ENCODE results near the gene CKS1B.
"Not testable (repeated sequence)": the region's sequence is repeated elsewhere in the genome, so short reads cannot be mapped to it uniquely, and the experiment has no call there.

CKS1B gene

DNA sequence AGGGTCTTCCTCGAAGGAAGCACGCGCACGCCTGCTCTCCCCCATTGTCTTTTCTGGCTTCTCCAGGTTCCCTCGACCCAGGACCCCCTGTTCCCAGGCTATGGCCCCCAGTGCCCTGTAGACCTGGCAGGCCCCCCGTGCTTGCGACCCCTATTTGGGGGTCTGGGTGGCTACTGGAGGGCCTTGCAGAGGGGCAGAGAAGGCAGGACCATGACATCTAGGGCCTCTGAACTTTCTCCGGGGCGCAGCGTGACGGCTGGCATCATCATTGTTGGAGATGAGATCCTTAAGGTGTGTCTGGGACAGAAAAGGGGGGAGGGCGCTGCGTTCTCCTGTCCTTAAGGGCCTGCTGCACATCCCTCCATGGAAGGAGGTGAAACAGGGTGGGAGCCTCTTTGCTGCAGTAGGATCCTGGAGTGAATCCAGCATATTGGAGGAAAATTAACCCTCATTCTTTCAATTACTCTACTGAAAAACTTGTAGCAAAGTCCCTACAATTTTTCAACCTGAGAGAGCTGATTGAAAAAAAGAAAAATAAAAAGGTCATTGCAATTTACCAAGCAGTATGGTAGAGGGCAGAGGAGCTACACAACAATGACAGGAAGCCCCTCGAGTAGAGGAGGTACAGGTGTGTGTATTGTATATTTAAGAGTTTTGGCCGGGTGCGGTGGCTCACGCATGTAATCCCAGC, 9.4 kb downstream of the CKS1B start:
- no peak for DNase-seq

DNA sequence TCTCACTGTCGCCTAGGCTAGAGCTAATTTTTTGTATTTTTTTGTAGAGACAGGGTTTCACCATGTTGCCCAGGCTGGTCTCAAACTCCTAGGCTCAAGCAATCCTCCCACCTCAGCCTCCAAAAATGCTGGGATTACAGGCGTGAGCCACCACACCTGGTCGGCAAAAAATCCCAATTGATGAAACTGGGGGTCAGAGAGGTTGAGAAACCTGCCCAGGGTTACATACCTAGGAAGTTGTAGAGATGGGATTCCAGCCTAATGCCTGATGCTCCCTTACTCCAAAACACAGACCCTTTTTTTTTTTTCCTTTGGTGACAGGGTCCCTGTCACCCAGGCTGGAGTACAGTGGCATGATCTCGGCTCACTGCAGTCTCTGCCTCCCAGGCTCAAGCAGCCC, 12.3 kb downstream of the CKS1B start:
- DNase-seq, result not testable (repeated sequence)

DNA sequence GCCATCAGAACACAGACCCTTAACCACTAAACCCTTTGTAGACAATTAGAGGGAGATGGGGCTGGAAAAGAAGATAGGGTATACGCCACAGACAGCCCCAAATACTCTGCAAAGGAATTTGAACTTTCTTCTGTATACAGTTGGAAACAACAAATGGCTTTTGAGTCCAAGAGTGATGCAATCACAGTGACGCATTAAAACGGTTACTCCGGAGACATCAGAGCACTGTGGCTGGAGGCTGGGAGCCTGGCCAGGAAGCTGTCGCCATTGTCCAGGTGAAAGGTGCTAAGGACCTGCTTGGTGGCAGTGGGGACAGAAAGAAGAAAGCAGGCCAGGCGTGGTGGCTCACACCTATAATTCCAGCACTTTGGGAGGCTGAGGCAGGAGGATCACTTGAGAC, 12.8 kb downstream of the CKS1B start:
- no peak for DNase-seq

DNA sequence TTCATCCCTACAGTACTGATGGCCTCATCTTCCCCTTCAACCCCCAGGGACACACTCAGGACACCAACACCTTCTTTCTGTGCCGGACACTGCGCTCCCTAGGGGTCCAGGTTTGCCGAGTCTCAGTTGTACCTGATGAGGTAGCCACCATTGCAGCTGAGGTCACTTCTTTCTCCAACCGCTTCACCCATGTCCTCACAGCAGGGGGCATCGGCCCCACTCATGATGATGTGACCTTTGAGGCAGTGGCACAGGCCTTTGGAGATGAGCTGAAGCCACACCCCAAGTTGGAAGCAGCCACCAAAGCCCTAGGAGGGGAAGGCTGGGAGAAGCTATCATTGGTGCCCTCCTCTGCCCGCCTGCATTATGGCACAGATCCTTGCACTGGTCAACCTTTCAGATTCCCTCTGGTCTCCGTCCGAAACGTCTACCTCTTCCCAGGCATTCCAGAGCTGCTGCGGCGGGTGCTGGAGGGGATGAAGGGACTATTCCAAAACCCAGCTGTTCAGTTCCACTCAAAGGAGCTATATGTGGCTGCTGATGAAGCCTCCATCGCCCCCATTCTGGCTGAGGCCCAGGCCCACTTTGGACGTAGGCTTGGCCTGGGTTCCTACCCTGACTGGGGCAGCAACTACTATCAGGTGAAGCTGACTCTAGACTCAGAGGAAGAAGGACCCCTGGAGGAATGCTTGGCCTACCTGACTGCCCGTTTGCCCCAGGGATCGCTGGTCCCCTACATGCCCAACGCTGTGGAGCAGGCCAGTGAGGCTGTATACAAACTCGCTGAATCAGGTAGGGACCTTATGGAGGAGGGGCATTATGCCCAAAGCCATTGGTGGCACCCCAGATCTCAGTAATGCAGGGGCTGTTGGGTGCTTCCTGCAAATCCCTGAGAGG, 13.8 kb downstream of the CKS1B start:
- no peak for DNase-seq

DNA sequence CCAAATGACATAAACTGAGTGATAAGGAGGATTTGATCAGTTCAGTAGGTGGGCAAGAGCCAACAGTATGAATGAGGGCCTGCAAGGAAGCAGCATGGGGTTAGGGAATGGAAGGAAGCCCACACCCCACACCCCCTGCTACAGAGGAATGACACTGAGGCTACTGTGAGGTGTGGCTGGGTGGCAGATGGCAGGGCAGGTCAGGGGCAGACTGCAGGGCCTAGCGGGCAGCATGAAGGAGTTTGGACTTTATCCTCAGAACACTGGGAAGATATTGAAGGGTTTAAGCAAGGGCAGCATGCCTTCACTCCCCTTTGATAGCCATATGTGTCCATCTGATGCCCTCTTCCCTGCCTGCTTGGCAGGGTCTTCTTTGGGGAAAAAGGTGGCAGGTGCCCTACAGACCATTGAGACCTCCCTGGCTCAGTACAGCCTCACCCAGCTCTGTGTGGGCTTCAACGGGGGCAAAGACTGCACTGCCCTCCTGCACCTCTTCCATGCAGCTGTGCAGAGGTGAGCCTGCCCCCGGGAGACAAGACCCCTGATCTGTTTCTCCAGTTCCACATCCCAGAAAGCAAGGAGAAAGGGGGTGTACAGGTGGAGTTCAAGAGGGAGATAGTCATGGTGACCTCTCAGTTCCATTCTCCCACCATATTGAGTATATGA, 14.8 kb downstream of the CKS1B start:
- DNase-seq, result no peak

DNA sequence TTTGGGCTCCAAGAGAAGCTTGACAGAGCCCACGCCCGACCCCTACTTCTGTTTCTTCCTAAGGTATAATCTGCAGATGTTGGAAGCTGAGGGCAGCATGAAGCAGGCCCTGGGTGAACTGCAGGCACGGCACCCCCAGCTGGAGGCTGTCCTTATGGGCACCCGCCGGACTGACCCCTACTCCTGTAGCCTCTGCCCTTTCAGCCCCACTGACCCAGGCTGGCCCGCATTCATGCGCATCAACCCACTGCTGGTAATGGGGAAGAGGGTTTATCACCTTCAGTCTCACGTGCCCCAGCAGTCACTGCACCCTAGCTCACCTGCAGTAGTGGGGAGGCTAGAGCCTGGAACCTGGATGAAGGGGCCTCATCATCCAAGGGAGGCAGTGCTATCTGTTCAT, 15.8 kb downstream of the CKS1B start:
- no peak for DNase-seq

DNA sequence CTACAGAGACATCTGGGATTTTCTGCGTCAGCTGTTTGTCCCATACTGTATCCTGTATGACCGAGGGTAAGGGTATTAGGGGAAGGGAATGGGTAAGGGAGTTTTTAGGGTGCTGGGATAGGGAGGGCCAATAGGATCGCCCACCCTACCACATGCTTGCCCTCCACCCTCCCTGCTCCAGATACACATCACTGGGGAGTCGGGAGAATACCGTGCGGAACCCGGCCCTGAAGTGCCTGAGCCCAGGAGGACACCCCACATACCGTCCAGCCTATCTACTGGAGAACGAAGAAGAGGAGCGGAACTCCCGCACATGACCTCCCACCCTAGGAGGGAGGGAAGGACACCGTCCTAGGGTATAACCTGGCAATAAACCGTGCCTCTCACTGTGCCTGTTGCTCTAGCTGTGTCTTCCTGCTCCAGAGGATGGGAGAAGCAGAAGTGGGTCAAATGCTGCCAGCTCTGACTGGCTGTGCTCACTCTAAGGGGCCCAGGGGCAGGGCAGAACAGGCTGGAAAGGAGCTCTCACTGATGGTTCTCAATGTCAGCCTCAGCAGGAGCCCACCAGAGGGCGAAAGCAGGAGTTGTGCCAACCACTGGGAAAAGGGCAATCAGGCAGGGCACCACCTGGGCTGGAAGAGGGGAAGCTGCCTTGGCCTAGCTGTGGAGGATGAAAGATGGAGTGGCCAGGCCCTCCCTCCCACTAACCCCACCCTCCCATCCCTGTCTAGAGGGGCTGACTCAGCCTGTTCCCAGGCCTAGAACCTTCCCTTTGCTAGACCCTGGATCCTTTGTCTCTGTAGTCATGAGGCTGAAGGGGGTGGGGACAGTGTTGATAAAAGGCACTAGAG, 18.5 kb downstream of the CKS1B start:
- no peak for DNase-seq

DNA sequence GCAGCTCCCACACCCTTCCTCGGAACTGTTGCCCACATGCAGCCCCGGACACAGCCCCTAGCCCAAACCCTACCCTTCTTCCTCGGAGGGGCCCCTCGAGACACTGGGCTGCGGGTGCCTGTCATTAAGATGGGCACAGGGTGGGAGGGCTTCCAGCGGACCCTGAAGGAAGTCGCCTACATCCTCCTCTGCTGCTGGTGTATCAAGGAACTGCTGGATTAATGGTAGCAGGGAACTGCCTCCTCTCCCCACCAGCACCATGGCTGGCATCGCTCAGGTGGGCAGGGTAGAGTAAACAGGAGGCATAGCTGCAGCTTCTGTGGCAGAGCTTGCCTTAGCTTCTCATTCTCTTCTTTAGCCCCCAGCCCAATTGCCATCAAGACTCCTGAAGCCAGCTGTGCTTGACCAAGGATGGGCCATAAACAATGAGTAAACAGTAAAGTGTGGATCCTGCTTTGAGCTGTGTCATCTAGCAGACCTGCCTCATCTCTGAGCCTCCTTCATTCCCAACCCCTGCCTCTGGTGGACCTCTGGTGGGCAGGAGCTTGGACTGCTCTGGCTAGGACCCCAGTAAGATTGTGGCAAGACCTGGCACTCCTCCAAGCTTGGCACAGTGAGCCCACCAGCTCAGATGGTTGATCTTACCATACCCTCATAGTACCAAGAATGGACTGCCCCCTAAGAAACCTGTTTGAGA, 19.2 kb downstream of the CKS1B start, which contains the start of gene LENEP:
Gene LENEP (plus strand): TSS at position 15 of the 697 bp plus-strand sequence. CDS start 22 bp downstream, at position 37.
- DNase-seq, result no peak

DNA sequence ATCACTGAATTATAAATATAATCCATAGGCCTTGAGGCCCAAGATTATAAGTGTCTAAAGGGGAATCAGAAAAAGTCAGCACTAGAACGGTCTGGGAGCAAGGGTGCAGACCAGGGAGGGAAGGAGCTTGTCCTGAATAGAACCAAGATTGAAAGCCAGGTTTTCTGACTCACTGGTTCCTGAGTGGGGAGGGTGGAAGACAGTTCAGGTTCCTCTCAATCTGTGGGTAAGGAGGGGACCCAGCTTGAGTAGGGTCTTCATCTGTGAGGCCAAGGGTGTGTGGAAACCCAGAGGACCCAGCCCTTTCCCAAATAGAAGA, 19.7 kb downstream of the CKS1B start:
- DNase-seq, result no peak

DNA sequence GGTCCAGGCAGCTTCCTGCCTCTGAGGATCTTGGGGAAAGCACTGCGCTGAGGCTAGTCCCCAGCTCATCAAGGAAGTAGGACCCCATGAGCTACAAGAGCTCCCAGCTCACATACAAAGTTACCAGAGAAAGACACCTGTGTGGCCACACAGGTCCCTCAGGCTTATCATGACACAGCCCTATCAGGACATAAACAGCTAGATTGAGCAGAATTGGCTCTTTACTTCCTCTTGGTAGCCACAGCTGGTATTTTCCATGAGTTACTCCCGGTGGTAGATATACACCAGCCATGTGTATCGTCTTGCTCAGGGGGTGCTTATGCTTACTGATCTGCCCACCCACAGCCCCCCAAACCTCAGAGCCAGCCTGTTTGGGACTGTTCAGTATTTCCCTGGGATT, 20.1 kb downstream of the CKS1B start:
- no peak for DNase-seq

DNA sequence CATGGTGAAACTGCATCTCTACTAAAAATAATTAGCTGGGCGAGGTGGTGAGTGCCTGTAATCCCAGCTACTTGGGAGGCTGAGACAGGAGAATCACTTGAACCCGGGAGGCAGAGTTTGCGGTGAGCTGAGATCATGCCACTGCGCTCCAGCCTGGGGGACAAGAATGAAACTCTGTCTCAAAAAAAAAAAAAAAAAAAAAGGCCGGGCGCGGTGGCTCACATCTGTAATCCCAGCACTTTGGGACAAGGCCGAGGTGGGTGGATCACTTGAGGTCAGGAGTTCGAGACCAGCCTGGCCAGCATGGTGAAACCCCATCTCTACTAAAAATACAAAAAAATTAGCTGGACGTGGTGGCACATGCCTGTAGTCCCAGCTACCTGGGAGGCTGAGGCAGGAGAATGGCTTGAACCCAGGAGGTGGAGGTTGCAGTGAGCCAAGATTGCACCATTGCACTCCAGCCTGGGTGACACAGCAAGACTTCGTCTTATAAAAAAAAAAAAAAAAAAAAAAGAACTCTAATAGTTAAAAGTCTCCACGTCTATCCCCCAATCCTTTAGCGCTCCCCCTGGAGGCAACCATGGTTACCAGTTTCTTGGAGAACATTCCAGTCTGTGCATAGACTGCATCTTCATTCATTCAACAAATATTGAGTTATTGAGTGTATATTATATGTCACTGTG, 21.0 kb downstream of the CKS1B start:
- peak in 4 of 51 donors; percentile 19 to 35 (median 25) for DNase-seq

DNA sequence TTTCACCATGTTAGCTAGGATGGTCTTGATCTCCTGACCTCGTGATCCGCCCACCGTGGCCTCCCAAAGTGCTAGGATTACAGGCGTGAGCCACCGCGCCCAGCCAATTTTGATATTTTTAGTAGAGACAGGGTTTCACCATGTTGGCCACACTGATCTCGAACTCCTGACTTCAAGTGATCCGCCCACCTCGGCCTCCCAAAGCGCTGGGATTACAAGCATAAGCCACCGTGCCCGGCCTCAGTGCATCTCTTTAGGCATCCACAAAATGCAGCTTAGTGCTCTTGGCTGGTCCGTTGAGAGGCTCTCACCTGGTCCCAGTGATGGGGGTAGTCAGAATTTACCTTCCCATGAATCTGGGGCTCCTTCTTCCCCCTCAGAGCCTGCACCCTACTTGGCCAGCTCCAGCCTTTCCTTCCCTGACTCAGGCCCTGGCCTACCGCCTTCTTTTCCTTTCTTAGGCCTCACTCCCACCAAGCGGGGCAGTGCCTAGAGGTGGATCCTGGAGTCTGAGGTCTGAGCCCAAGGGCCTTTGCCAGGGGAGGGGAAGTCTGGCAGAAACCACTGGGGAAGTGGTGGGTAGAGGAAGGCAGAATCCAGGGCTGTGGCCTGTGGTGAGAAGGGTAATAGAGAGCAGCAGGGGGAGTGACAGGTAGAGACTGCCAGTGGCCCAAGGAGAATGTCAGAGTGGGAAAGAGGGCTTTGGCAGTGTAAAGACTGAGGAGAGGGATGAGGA, 22.7 kb downstream of the CKS1B start:
- no peak for DNase-seq

DNA sequence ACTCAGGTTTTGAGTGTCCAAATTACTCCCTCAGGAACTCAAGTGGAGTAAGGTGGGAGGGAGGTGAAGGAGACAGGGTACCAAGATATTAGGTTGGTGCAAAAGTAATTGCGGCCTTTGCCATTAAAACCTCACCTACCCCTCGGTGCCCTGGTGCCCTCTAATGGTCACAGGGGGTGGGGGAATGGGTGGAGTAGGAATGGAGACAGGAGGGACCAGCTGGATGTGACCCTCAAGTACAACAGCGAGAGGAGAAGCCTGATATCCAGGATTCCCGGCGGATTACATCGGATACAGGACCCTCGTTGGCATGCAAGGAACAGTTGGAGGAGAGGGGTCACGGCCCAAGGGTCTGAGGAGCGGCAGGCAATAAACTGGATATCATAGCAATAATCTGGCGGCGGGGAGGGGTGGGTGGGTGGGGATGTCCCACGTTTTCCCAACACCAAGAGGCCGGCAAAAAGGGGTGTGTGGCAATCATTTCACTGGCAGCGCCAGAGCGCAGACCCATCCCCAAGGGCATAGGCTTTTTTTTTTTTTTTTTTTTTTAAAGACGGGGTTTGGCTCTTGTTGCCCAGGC, 23.8 kb downstream of the CKS1B start:
- no peak for DNase-seq

DNA sequence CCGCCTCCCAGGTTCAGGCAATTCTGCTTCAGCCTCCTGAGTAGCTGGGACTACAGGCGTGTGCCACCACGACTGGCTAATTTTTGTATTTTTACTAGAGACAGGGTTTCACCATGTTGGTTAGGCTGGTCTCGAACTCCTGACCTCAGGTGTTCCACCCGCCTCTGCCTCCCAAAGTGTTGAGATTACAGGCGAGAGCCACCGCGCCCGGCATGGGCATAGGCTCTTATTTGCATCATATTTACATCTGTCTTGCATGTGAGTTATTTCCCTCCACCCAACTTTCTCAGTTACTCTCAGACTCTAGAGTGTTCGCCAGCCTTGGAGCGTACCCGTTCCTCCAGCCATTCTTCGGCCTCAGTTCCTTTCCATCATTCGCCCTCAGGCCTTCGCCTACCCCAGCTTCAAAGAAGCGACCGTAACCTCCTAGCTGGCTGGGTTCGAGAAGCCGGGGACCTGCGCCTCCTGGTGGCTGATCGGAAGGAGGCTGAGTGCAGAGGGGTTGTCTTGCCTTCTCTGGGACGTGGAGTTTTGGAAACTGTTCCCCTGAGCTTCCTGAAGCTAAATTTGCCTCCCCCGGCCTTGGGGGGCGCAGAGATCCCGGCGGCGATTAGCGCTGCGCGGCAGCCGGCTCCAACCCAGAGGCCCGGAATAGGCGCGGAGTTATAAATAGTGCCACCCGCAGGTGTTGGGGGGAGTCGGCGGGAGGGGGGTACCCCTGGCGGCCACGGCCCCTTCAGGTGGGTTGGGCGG, 24.5 kb downstream of the CKS1B start:
- peak in 35 of 51 donors; percentile 17 to 71 (median 39) for DNase-seq

DNA sequence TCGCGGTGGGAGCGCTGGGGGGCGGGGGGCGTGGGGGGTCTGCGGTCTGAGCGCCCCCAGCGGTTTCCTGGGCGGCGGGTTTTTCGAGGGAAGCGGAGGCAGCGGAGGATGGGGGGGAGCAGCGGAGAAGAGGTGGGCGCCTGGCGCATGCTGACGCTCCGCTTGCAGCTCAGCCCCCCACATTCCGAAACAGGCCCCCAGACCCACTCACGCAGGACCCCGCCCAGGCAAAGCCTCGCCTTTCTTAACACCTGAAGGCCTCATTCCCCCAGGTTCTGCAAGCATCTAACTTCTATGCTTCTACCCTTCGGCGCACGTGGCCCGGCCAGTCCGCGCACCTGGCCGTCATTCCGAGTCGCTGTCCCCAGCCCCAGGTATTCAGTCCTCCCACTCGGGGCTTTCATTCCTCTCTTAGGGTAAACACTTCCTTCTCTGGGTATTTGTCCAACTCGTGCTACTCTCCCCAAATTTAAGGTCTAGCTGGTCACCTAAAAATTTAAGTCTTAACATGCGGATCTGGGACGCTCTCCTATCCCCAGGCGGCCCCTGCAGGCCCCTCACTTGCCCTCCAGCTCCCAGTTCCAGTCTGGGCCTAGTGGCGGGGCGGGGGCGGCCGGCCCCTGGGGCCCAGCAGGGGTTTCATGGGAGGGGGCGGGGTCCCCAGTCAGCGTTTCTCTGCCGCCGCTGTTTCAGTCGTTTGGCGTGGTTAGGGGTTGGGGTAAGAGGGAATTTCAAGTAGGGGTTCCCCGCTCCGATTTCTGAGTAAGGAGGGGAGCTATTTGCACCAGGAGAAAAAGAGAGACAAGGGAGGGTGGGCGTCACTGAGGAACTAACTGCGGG, 25.3 kb downstream of the CKS1B start:
- DNase-seq, result peak in 5 of 51 donors; percentile 44 to 61 (median 51)

DNA sequence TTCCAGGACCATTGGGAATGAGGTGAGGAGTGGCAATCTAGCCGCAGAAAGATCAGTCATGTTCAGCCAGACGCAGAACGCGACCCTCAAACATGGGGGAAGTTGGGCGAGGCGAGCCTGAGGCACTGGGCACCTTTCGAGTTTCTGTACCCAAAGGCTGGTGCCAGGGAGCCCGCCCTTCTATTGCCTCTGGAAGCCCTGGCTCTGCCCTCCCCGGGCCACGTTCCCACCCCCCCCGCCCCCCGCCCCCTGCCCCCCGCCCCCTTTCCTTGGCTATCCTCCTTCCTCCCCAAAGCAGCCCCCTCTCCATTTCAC, 25.9 kb downstream of the CKS1B start:
- DNase-seq, result peak in 9 of 51 donors; percentile 47 to 77 (median 69)

DNA sequence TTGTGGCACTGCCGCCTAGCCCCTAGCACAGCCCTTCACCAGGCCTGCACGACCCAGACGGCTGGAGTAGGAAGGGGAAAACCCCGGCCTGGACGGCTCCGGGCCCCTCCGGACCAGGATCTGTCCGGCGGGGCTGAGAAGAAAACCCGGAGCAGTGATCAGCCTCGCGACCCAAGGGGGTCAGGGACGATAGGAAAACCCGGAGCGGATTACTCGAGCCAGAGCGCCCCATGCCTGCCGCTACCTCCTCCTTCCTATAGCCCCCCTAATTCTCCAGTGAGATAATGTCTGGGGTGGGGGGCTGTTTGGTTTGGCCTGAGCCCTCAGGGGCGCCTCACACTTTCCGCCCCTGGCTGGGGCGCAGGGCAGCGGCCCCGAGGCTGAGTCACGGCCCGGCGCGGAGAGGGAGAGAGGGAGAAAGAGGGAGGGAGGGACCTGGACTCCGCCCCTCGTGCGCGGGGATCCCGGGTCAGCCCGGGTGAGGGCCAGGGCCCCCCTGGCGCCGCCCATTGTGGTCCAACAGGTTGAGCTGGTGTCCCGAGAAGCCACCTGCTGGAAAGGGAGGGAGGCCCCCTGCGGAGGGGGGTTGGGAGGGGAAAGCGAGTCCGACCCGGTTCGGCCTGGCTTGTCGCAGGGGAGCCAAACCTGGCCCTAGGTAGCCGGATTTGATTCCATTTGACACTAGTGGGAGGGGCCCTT, 26.4 kb downstream of the CKS1B start:
- DNase-seq, result peak; percentile 56 to 98 (median 83)

All from hypothalamus (tissue), 51 donors.